Measurements from ENCODE around the gene ATIC.

The ATIC gene

DNA sequence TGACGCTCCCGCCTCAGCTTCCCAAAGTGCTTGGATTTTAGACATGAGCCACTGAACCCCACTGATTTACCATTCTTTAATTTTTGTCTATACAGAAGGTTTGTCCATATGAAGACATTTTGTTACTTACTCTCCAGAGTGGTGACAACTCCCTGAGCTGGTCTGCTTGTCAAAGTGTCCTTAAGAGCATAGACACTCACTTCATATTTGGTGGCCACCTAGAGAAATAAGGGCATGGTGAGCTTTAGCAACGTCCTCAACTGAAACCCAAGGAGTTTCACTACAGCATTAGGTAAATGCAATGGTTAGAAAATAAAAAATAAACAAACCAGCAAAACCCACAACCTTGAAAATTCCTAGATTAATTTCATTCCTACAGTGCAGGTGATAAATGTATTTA is 66.2 kb downstream of the ATIC start:
- no peak for DNase-seq

DNA sequence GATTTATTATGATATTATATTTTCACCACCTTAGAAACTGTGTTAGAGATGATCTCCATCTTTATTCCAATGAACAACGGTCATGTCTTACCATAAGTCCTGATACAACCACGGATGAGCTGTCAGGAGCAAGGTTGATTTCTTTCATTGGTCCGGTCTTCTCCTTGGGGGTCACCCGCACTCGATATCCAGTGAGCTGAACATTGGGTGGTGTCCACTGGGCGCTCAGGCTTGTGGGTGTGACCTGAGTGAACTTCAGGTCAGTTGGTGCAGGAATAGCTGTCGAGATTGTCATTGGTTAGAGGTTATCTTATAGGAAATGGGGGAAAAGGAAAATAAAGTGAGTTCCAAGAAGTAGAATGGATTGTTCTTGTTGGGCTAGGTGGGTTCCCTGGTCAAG is 67.2 kb downstream of the ATIC start:
- DNase-seq: no peak

DNA sequence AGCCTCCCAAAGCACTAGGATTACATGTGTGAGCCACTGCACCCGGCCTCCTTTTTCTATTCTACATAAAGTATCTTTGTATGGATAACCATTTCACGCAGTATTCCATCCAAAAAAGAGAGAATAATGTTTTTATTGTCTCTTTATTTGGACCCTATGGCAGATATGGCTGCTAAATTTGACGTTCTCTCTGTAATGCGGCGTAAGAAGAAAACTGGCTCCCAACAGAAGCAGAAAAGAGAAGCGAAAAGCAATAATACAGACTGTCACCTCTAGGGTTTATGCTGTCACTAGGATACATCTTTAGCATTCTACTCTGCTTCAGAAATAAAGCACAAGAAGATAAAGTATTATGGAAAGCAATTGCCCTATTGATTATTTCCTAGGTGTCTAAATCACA is 68.1 kb downstream of the ATIC start:
- no peak for DNase-seq

DNA sequence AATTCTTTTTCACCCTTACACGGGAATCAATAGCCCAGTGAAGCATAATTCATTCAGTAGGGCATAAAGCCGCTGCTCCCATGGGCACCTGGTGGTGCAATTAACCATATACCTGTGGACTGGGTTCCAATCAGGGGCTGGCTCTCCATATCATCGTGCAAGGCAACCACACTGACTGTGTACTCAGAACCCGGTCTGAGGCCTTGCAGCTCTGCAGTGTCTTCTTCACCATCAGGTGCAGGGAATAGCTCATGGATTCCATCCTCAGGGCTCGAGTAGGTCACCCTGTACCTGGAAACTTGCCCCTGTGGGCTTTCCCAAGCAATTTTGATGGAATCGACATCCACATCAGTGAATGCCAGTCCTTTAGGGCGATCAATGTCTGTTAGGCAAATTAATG is 68.8 kb downstream of the ATIC start:
- no peak for DNase-seq

DNA sequence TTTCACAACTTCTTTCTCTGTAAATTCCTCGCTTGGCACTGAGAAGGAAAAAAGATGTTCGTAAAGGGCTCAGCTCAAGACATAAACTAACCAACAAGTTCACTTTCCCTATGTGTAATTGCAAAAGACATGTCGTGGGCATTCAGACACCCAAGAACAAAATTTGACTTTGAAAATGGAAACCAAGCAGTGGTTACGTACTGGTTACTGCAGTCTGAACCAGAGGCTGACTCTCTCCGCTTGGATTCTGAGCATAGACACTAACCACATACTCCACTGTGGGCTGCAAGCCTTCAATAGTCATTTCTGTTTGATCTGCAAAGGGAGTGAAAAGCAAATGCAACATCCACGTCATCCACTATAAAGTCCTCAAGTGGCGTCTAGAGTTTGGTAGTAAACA is 70.2 kb downstream of the ATIC start:
- no peak for DNase-seq

DNA sequence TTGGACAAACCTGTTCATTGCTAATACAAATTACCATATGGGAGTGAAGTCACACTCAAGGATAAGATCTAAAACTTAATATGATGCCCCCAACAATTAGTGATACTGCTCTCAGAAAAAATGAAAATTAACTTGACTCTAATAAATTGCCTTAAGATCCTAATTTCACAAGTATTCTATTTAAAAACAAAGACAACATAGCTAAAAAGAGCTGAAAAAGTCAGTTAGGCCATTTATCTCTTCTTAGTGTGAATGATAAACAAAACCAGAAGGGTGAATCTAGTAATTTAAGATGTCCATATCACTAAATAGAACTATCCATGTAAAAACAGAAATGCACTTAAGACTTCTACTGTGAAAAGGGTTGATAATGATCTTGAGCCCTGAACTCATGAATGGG is 70.6 kb downstream of the ATIC start:
- DNase-seq: no peak

DNA sequence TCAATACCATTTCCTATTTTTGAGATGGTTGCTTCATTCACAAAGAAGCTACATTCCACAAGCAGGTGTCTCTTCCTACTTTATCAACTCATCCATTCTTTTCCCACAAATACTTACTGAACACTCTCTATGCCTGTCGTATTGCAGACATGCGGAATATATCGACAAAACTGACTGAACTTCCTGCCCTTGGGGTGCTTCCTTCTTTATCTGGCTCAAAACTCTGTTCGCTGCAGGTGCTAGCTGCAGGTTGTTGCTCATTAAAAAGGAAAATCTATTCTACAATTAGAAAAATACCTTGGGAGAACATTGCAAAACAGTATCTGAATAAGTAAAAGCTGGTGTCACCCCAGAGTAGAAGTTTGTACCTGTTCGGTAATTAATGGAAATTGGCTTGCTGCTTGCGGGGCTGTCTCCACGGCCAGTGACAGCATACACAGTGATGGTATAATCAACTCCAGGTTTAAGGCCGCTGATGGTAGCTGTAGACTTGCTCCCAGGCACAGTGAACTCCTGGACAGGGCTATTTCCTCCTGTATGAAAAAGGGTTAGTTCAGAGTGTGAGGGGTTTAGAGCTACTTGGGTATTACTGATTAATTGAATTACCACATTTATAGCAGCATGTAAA is 71.9 kb downstream of the ATIC start:
- no peak for DNase-seq

DNA sequence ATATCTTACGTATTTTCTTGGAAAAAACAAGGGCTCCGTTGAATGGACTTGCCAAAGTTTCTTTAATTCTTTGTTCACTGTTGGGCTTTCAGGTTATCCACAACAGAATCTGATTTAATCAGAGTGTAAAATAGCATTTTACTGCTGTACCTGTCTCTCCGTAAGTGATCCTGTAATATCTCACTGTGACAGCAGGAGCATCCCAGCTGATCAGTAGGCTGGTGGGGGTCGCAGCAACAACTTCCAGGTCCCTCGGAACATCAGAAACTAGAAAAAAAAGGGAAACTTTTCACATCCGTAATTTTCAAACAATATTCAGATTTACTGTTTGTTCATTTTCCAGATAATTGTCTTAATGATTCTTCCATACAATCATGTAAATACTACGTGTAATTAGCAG is 72.9 kb downstream of the ATIC start:
- no peak for DNase-seq

DNA sequence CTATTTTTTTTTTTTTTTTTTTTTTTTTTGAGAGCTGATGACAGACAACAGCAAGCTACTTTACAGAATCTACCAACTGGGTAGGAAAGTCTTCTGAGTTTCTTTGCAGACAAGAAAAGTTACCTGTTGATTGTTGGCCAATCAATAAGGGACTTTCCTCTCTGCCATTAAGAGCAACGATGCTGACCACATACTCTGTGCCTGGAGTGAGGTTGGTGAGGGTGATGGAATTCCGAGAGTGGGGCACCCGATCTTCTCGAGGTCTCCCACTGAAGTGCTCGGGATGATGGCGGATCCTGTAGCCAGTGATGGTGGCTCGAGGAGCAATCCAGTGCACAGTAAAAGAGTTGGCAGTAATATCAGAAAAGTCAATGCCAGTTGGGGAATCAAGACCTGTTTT is 74.7 kb downstream of the ATIC start:
- no peak for DNase-seq

DNA sequence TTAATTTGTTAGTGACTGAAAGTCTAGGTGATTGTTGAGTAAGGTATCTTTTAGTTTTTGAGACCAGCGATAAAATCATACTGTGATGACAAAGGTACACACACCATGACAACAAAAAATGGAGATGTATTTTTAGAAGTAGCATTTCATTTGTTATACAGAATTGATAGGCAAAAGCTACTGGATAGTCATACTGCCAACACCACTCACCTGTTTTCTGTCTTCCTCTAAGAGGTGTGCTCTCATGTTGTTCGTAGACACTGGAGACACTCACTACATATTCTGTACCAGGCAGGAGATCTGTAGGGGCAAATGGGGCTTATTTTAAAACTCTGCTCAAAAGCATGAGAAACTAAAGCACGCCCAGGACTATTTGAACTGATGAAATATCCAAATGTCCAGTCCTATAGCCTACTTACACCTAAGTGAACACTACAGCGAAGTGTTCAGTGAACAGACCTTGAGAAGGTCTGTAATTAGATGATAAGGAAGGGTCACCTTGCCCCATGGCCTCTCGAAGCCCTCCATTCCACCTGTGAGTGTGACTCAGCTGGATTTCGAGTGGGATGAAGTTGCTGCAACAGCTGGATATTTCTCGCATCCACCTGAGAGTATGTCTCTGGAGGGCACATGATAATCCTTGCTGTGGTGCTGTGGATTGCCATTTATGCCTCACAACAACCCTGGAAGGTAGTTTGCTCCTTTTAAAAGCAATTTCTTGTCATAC is 76.3 kb downstream of the ATIC start:
- DNase-seq: no peak

DNA sequence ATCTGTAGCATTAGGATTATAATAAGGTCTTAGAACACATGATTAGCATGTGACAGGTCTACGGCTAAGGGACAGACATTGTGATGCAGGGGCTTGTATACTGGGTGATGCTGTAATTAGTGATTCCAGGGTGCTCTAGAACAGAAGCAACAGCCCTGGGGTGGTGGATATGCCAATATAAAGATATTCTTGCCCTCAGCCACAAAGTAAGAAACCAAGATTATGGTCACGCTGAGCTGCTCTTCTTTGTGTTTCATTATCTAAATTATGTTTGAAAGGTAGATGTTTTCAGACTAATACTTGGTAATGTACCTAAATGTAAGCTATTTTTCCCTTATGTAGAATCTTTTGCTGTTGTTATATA is 78.7 kb downstream of the ATIC start:
- DNase-seq: no peak

DNA sequence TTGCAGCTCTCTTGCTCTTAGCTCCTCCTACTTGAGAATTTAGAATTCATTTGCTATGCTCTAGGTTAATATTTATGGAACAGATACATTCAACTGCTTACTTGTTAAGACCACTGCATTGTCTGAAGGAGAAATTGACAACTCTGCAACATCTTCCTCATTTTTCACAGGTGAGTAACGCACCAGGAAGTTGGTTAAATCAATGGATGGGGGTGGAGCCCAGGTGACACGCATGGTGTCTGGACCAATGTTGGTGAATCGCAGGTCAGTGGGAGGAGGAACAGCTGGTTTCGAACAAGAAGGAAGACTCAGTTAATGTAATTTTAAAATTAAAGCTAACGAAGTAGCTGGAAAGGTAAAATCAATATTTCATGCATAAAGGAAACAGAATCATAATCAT is 79.7 kb downstream of the ATIC start:
- DNase-seq: no peak

DNA sequence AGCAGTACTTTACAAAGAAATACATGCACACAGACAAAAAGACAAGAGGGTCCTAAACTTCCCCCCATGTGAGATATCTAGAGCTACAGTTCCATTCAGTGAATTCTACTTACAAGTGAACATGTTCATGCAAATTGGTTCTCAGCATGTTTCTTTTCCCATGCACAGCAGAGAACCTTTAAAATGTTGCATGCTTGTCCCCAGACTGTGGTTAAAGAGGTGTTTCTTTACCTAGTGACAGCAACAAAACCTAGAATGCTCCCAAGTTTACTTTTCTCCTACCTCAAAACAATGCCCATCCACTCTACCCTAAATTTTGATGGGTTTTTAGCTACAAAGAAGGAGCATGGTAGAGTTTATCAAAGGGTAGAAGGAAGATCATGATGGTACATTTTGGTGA is 80.3 kb downstream of the ATIC start:
- no peak for DNase-seq

DNA sequence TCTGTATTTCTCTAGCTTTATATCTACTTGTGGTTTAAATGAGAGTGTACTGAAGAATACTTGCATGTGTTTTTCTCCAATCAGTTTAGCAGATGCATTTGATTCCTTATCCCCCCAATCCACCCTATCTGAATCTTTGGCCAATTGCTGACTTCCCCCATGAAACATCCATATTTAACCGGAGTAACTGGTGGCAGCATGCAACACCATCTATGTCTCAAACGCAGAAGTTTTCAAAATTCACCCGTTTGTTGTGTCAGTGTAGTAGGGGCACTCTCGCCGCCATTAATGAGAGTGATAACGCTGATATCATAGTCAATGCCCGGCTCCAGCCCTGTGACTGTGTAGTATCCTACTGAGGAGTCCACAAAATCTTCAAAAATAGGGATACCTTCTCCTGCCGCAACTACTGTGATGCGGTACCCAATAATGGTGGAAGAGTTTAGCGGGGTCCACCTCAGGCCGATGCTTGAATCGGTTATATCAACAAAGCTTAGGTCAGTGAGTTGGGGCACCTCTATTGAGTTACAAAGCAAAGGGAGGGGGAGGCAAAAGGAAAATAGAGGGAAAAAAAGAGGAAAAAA is 80.9 kb downstream of the ATIC start:
- no peak for DNase-seq

DNA sequence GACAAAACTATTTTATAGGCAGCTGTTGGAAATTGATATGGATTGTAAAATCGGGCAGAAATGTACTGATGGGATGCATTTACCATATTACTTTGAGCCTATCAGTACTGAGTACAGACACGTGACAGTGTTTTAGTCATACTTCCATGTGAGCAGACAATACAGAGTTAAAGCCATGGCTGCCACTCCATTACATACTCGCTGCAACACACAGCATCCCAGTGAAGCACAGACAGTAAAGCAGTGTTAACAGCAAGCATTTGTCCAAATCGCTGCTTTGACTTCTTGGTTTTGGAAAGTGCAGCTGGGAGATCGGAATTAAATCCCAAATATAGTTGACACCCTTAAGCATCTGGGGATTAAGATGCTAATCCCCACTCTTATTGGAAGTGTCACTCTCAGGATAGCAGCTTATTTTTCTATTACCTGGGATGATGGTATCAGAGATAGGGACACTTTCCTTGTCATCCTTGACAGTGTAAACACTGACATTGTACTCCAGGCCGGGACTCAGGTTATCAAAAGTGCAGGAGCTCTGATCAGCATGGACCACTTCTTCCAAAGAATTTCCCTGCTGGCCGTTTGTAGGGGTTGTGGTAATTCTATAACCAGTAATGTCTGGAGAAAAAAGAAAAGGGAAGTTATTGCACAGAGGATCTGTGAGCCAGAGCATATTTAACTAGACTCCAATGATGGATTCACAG is 82.4 kb downstream of the ATIC start:
- no peak for DNase-seq

DNA sequence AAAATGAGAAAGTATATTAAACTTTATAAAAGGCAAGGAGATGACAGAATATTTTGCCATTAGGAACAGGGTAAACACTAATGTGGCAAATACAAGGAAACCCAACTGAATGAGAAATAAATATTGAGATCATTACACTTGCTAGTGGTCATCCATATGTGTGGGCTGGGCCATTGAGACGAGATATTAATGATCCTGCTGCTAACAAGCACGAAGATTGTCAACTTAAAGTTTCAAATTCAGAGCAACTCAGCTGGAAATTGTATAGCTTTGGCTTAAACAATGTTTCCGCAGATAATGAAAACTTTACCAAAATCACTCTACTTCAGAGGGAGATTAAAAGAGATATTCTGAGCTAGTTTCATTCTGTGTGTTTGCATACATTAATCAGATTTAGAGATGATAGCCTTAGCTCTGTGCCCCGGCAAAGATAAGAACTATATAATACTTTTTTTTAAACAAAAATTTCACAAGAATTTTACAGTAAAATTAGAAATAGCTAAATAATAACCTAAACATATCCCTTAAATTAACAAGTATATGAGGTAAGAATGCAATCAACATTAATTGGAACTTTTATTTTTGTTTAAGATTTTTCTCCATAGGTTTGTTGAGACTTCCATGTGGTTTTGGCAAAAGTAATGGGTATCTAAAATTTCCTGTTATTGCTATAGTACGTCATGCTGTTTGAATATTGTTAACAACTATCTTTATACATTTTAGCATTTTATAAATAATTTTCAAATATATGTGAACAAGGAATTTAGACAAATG is 84.0 kb downstream of the ATIC start:
- DNase-seq: no peak

DNA sequence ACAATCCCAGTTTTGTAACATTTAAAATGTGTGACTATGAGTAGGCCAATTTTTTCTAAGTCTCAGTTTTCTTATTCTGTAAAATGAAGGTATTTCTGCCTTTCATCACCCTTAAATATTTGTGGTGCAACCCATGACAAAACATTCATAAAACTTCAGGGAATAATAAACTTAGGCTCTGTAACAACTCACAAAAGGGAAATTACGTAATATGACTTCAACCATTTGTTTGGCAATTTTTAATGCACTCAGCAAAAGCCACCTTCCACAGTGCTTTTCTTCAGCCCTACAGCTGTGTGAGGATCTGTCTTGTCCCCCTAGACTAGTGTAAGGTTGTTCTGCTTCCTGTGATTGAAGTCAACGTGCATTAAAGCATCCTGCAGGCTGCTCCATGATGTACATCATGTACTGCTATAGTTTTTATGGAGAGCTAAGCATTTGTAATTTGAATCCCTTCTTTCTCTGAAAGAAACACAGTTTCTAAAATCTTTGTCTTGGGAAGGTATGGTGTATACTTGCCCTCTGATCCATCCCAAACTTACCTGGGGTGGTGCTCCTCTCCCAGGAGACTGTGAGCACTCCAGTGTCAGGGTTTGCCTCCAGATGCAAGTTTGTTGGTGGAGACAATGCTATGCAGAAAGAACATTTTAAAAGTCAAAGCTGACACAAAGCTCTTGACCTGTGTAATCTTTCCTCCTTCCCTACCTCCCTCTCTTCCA is 84.9 kb downstream of the ATIC start:
- DNase-seq: no peak

DNA sequence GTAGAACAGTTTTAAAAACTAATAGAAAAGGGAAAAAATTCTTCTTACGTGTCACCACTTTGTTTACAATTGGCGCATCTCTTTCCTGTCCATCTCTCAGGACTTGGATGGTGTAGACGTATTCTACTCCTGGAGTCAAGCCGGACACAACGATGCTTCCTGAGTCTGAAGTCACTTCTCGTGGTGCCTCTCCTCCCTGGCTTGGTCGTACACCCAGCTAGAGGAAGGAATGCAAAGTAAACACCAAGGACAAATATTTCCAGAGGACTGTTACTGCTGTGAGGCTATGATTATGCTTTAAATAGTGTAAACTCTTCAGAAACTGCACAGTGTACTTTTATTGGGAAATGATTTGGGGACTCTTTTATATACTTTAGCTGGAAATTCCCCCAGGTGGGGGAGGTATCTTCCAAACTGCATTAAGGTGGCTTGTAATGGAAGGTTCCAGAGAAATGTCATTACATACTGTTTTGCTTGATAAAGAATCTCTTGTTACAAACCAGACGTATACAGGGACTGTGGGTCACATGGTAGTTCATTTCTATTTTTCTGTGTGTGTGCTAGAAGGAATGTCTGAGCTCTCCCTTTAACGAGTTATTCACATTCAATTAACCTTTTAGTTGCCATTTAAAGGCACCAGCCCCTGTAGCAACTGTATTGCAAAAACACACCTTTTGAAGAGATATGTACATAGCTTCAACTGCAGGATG is 85.9 kb downstream of the ATIC start:
- DNase-seq: no peak

DNA sequence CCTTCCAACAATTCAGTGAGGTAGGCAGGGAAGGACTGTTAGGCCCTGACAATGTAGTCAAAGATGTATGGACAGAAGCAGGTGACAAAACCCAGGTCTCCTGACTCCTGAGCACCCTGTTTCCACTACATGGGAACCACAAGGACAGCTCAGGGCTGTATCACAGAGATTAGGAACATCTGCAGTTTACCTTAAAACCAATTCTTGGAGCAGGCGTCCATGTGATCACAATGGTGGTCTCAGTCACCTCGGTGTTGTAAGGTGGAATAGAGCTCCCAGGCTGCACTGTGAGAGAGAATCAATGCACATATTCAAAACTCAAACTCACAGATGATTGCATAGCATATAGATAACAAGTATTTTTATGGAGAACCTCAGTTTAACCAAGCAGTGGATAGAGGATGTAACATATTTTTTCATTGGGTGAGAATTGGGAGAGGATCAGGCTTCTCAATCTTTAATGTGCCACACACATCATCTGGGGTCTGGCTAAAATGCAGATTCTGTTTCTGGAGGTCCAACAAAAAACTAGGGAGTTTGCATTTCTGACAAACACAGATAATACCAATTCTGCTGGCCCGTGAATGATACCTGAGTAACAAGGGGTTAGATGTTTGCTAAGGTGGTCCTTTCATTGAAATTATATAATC is 87.3 kb downstream of the ATIC start:
- DNase-seq: no peak
